Prostate gland (tissue), 2 donors: ENCODE data around the gene PITPNB.

Source experiments
- POLR2A ChIP-seq: fragments of 450-650 bp; IDR thresholded peaks from one replicate; pipeline ENCODE4 v1.6.1; 2016; ENCODE audit warnings: antibody characterized with exemption, mild to moderate bottlenecking
- POLR2AphosphoS5 ChIP-seq: sonication (generic); formaldehyde crosslinking; IDR thresholded peaks from one replicate; pipeline ENCODE4 v1.6.1; 2017; ENCODE audit warnings: antibody characterized with exemption
- TF ChIP-seq, protein P1 (sequence below), 4 experiments: fragments of 200-600 bp in 2 of 4; fragments of 450-650 bp in 2 of 4; sonication (generic) in 2 of 4; IDR thresholded peaks; 1 replicate in 3 of 4; 2 replicates in 1 of 4; pipeline ENCODE4 v1.5.1; 2016 to 2019; ENCODE audit warnings: antibody characterized with exemption in 4 of 4, mild to moderate bottlenecking in 2 of 4, moderate library complexity in 2 of 4

GRCh38 chr22:27915986-27916385 lies 3.1 kb downstream of the PITPNB start:
- TF ChIP-seq POLR2A: no peak
- TF ChIP-seq, protein P1, sequence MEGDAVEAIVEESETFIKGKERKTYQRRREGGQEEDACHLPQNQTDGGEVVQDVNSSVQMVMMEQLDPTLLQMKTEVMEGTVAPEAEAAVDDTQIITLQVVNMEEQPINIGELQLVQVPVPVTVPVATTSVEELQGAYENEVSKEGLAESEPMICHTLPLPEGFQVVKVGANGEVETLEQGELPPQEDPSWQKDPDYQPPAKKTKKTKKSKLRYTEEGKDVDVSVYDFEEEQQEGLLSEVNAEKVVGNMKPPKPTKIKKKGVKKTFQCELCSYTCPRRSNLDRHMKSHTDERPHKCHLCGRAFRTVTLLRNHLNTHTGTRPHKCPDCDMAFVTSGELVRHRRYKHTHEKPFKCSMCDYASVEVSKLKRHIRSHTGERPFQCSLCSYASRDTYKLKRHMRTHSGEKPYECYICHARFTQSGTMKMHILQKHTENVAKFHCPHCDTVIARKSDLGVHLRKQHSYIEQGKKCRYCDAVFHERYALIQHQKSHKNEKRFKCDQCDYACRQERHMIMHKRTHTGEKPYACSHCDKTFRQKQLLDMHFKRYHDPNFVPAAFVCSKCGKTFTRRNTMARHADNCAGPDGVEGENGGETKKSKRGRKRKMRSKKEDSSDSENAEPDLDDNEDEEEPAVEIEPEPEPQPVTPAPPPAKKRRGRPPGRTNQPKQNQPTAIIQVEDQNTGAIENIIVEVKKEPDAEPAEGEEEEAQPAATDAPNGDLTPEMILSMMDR (IDR thresholded peaks at IDR 0.05): no peak
- TF ChIP-seq POLR2AphosphoS5: no peak
